ENCODE data around the gene CEBPA. TPM values are rescaled to one million over a fixed set of nuclear protein-coding genes. Genes with fewer than 3 reads are reported as not detected.
A peak's percentile ranks its signal among the peaks of the same experiment; 100 is the strongest.

The CEBPA gene
- total RNA-seq, 3 donors from 2014 or later (not counting 1 experiment from before 2014, with no cell fraction given) = 7.6 to 19.5 (median 8.2) TPM

- H3K36me3 Mint-ChIP-seq = no peaks in the 10 kb centered on the region
- H3K27ac ChIP-seq (ENCODE audit: low read length) = no peak overlapping the region
- TF ChIP-seq CTCF (IDR thresholded peaks at IDR 0.05) = no peak
- H3K4me3 ChIP-seq (ENCODE audit: low read length) = peak overlapping the region; percentile 17
- H3K36me3 ChIP-seq (ENCODE audit: control insufficient read depth, insufficient read depth, low read length) = no peaks in the 10 kb centered on the region
- no peak for DNase-seq
- peaks cover 28% of the 10 kb centered on the region for H3K4me1 ChIP-seq (ENCODE audit: control insufficient read depth, insufficient read depth, low read length)
- intact Hi-C loops (cut with micrococcal nuclease) = loop anchor here (2.0 kb wide), 2 partner anchors 67 to 73 kb away; no protein-coding TSS in a partner anchor
- peaks cover 20% of the 10 kb centered on the region for H3K27me3 ChIP-seq (ENCODE audit: control insufficient read depth, insufficient read depth, low read length)
- ATAC-seq = no peak
- peaks cover 0 to 17% of the 10 kb centered on the region in 2 donors for H3K27me3 Mint-ChIP-seq (ENCODE audit: low read depth in 2 of 2)
- no peaks in the 10 kb centered on the region for H3K9me3 Mint-ChIP-seq
- no peak overlapping the region for H3K4me3 Mint-ChIP-seq
- peaks cover 8 to 20% of the 10 kb centered on the region in 2 donors for H3K4me1 Mint-ChIP-seq
- WGBS (ENCODE audit: insufficient coverage) = under 1% methylated on average over 41 of the region's 41 CpGs
- H3K27ac Mint-ChIP-seq = no peak overlapping the region
- no peaks in the 10 kb centered on the region for H3K9me3 ChIP-seq (ENCODE audit: control insufficient read depth, insufficient read depth, low read length)
Measured at GRCh38 chr19:33301900-33302174, 497 bp downstream of the CEBPA start.

GRCh38 chr19:33301144-33301899 lies 1.0 kb downstream of the CEBPA start:
- Mint-ChIP-seq H3K4me3 (peak overlapping the region; percentile 49), H3K9me3 (no peaks in the 10 kb centered on the region), H3K27ac (no peak overlapping the region), H3K4me1 (peaks cover 8 to 20% of the 10 kb centered on the region in 2 donors), H3K27me3 (ENCODE audit: low read depth in 2 of 2) (peaks cover 0 to 17% of the 10 kb centered on the region in 2 donors), H3K36me3 (no peaks in the 10 kb centered on the region)
- no peak for DNase-seq
- Histone ChIP-seq H3K36me3 (ENCODE audit: control insufficient read depth, insufficient read depth, low read length) (no peaks in the 10 kb centered on the region), H3K27ac (ENCODE audit: low read length) (no peak overlapping the region), H3K27me3 (ENCODE audit: control insufficient read depth, insufficient read depth, low read length) (peaks cover 20% of the 10 kb centered on the region), H3K4me1 (ENCODE audit: control insufficient read depth, insufficient read depth, low read length) (peaks cover 28% of the 10 kb centered on the region), H3K4me3 (ENCODE audit: low read length) (peak overlapping the region; percentile 26), H3K9me3 (ENCODE audit: control insufficient read depth, insufficient read depth, low read length) (no peaks in the 10 kb centered on the region)
- no peak for TF ChIP-seq CTCF (IDR thresholded peaks at IDR 0.05)
- 3% methylated on average over 91 of the region's 91 CpGs for WGBS (ENCODE audit: insufficient coverage)
- no peak for ATAC-seq
- intact Hi-C loops (cut with micrococcal nuclease) = no loop called here

GRCh38 chr19:33300894-33301143 lies 1.5 kb downstream of the CEBPA start:
- intact Hi-C loops (cut with micrococcal nuclease) = no loop called here
- Histone ChIP-seq H3K4me1 (ENCODE audit: control insufficient read depth, insufficient read depth, low read length) (peaks cover 28% of the 10 kb centered on the region), H3K36me3 (ENCODE audit: control insufficient read depth, insufficient read depth, low read length) (no peaks in the 10 kb centered on the region), H3K27me3 (ENCODE audit: control insufficient read depth, insufficient read depth, low read length) (peaks cover 20% of the 10 kb centered on the region), H3K27ac (ENCODE audit: low read length) (no peak overlapping the region), H3K4me3 (ENCODE audit: low read length) (peak overlapping the region; percentile 26), H3K9me3 (ENCODE audit: control insufficient read depth, insufficient read depth, low read length) (no peaks in the 10 kb centered on the region)
- Mint-ChIP-seq H3K4me1 (peaks cover 8 to 20% of the 10 kb centered on the region in 2 donors), H3K4me3 (peak overlapping the region; percentile 17), H3K9me3 (no peaks in the 10 kb centered on the region), H3K27me3 (ENCODE audit: low read depth in 2 of 2) (peaks cover 0 to 17% of the 10 kb centered on the region in 2 donors), H3K27ac (no peak overlapping the region), H3K36me3 (no peaks in the 10 kb centered on the region)
- no peak for ATAC-seq
- WGBS (ENCODE audit: insufficient coverage) = 9% methylated on average over 7 of the region's 7 CpGs
- no peak for DNase-seq
- no peak for TF ChIP-seq CTCF (IDR thresholded peaks at IDR 0.05)

All from natural killer cell (primary cell).